Neuronal stem cell (in vitro differentiated cells): Measurements from ENCODE around the gene CACNB2.
"Not testable (repeated sequence)": the region's sequence is repeated elsewhere in the genome, so short reads cannot be mapped to it uniquely, and the experiment has no call there.

Experiments
- DNase-seq: peaks from one replicate; pipeline ENCODE4 v3.0.0-alpha.2; 2013; ENCODE audit warnings: low spot score
- H2AFZ ChIP-seq: one replicate; pipeline ENCODE4 v1.6.1; 2013; ENCODE audit warnings: mild to moderate bottlenecking, low read length, inconsistent platforms
- H2AK5ac ChIP-seq: 2 replicates; pipeline ENCODE4 v1.6.1; 2013; ENCODE audit warnings: low read depth, mild to moderate bottlenecking, inconsistent platforms, low read length, moderate library complexity, mixed read lengths
- H2BK120ac ChIP-seq: 2 replicates; pipeline ENCODE4 v1.6.1; 2013; ENCODE audit warnings: low read depth, mild to moderate bottlenecking, inconsistent platforms, low read length, moderate library complexity, mixed read lengths
- H2BK12ac ChIP-seq: one replicate; pipeline ENCODE4 v1.6.1; 2013; ENCODE audit warnings: low read length, inconsistent platforms
- H2BK15ac ChIP-seq: 2 replicates; pipeline ENCODE4 v1.6.1; 2013; ENCODE audit warnings: mild to moderate bottlenecking, low read length, inconsistent platforms, mixed read lengths
- H2BK5ac ChIP-seq: one replicate; pipeline ENCODE4 v1.6.1; 2013; ENCODE audit warnings: inconsistent platforms, mild to moderate bottlenecking, low read length, moderate library complexity
- H3K14ac ChIP-seq: one replicate; pipeline ENCODE4 v1.6.1; 2013; ENCODE audit warnings: low read length, inconsistent platforms
- H3K18ac ChIP-seq: 2 replicates; pipeline ENCODE4 v1.6.1; 2013; ENCODE audit warnings: low read length, inconsistent platforms
- H3K23ac ChIP-seq: 2 replicates; pipeline ENCODE4 v1.6.1; 2013; ENCODE audit warnings: low read depth, mild to moderate bottlenecking, mixed read lengths, low read length, inconsistent platforms; ENCODE audit not compliant: poor library complexity
- H3K27ac ChIP-seq: replicated peaks from 3 replicates; pipeline ENCODE4 v1.5.1; 2013; ENCODE audit warnings: low read length, inconsistent platforms
- H3K27me3 ChIP-seq, 3 experiments: 2 replicates each; pipeline ENCODE4 v1.6.1; 2013; ENCODE audit warnings: low read length in 3 of 3, mild to moderate bottlenecking in 2 of 3, inconsistent platforms in 1 of 3, low read depth in 1 of 3, mixed read lengths in 1 of 3, moderate library complexity in 1 of 3; ENCODE audit not compliant: control insufficient read depth in 3 of 3, insufficient read depth in 3 of 3
- H3K36me3 ChIP-seq, 2 donors: replicated peaks in 1 of 2; 2 replicates each; pipeline ENCODE4 v1.6.1; 2013; ENCODE audit warnings: low read length in 2 of 2; ENCODE audit not compliant: control insufficient read depth in 2 of 2, insufficient read depth in 2 of 2
- H3K4ac ChIP-seq: 2 replicates; pipeline ENCODE4 v1.6.1; 2013; ENCODE audit warnings: inconsistent platforms, mild to moderate bottlenecking, low read length, moderate library complexity
- H3K4me1 ChIP-seq, 2 donors: 1 replicate in 1 of 2; 2 replicates in 1 of 2; pipeline ENCODE4 v1.6.1; 2013; ENCODE audit warnings: low read length in 2 of 2, low read depth in 1 of 2; ENCODE audit not compliant: control insufficient read depth in 2 of 2, insufficient read depth in 1 of 2
- H3K4me2 ChIP-seq: one replicate; pipeline ENCODE4 v1.6.1; 2013; ENCODE audit warnings: mild to moderate bottlenecking, low read length, inconsistent platforms; ENCODE audit not compliant: insufficient read depth, poor library complexity, severe bottlenecking
- H3K4me3 ChIP-seq, 2 donors: 2 replicates each; pipeline ENCODE4 v1.5.1; 2013; ENCODE audit warnings: low read length in 2 of 2, mild to moderate bottlenecking in 2 of 2, inconsistent platforms in 1 of 2, moderate library complexity in 1 of 2
- H3K79me1 ChIP-seq: one replicate; pipeline ENCODE4 v1.6.1; 2013; ENCODE audit warnings: low read depth, mild to moderate bottlenecking, inconsistent platforms, low read length, moderate library complexity
- H3K9ac ChIP-seq: one replicate; pipeline ENCODE4 v1.6.1; 2013; ENCODE audit warnings: mild to moderate bottlenecking, low read depth, low read length, inconsistent platforms; ENCODE audit not compliant: poor library complexity
- H3K9me3 ChIP-seq, 2 donors: replicated peaks in 1 of 2; 2 replicates each; pipeline versions ENCODE3 to v1.6.1; 2013; ENCODE audit warnings: low read length in 2 of 2, mild to moderate bottlenecking in 2 of 2, inconsistent platforms in 1 of 2, low read depth in 1 of 2, mixed read lengths in 1 of 2, moderate library complexity in 1 of 2; ENCODE audit not compliant: control insufficient read depth in 2 of 2, insufficient read depth in 1 of 2
- H4K8ac ChIP-seq: one replicate; pipeline ENCODE4 v1.6.1; 2013; ENCODE audit warnings: low read depth, mild to moderate bottlenecking, inconsistent platforms, low read length, moderate library complexity
- H4K91ac ChIP-seq: one replicate; pipeline ENCODE4 v1.6.1; 2013; ENCODE audit warnings: low read length, low read depth, mild to moderate bottlenecking, inconsistent platforms; ENCODE audit not compliant: poor library complexity
- WGBS, 2 donors: extraction: QIAGEN DNeasy Blood & Tissue Kit; methylation state at CpG; one replicate each; pipeline ENCODE4 v1.1.7; 2013; ENCODE audit warnings: missing lambda C conversion rate in 2 of 2, mixed read lengths in 1 of 2; ENCODE audit not compliant: insufficient read length in 2 of 2, insufficient replicate concordance in 1 of 2; ENCODE audit errors: extremely low coverage in 2 of 2; 5-methylcytosine and 5-hydroxymethylcytosine counted together

Gene CACNB2

GRCh38 chr10:18438361-18439126 lies 298.3 kb downstream of the CACNB2 start:
- H3K9ac ChIP-seq = no peak overlapping the region
- no peak overlapping the region for H3K4me2 ChIP-seq
- no peaks in the 10 kb centered on the region for H3K36me3 ChIP-seq
- H2BK5ac ChIP-seq = peak overlapping the region; percentile 39
- no peak overlapping the region for H3K18ac ChIP-seq
- no peak overlapping the region for H2BK120ac ChIP-seq
- DNase-seq = no peak
- H4K91ac ChIP-seq = no peak overlapping the region
- no peaks in the 10 kb centered on the region for H3K4me1 ChIP-seq
- no peak overlapping the region for H3K23ac ChIP-seq
- H3K9me3 ChIP-seq = no peaks in the 10 kb centered on the region
- no peaks in the 10 kb centered on the region for H3K27me3 ChIP-seq
- H3K27ac ChIP-seq = no peak overlapping the region
- no peak overlapping the region for H2BK15ac ChIP-seq
- whole genome bisulfite sequencing, 2 donors = no CpG with 5 or more reads among the region's 17 CpGs
- no peak overlapping the region for H3K4me3 ChIP-seq
- no peak overlapping the region for H3K4ac ChIP-seq
- H4K8ac ChIP-seq = no peak overlapping the region
- peak overlapping the region; percentile 63 for H3K14ac ChIP-seq
- no peak overlapping the region for H2BK12ac ChIP-seq
- H2AK5ac ChIP-seq = no peak overlapping the region
- H3K79me1 ChIP-seq = no peaks in the 10 kb centered on the region
- no peak overlapping the region for H2AFZ ChIP-seq

- no peak overlapping the region for H3K9ac ChIP-seq
- H3K14ac ChIP-seq = no peak overlapping the region
- no peak overlapping the region for H4K91ac ChIP-seq
- H2AFZ ChIP-seq = no peak overlapping the region
- no CpG with 5 or more reads among the region's 4 CpGs for WGBS, 2 donors
- DNase-seq = no peak
- no peaks in the 10 kb centered on the region for H3K79me1 ChIP-seq
- H3K18ac ChIP-seq = no peak overlapping the region
- no peak overlapping the region for H3K27ac ChIP-seq
- H2BK120ac ChIP-seq = no peak overlapping the region
- no peak overlapping the region for H4K8ac ChIP-seq
- H3K27me3 ChIP-seq = no peaks in the 10 kb centered on the region
- no peak overlapping the region for H3K23ac ChIP-seq
- no peak overlapping the region for H2AK5ac ChIP-seq
- H2BK12ac ChIP-seq = no peak overlapping the region
- H2BK15ac ChIP-seq = no peak overlapping the region
- H2BK5ac ChIP-seq = no peak overlapping the region
- H3K4me1 ChIP-seq = no peaks in the 10 kb centered on the region
- H3K4me2 ChIP-seq = no peak overlapping the region
- no peaks in the 10 kb centered on the region for H3K36me3 ChIP-seq
- H3K4me3 ChIP-seq = no peak overlapping the region
- no peak overlapping the region for H3K4ac ChIP-seq
- no peaks in the 10 kb centered on the region for H3K9me3 ChIP-seq
Observed at GRCh38 chr10:18439601-18440000, 299.4 kb downstream of the CACNB2 start.

GRCh38 chr10:18445635-18446034 lies 305.4 kb downstream of the CACNB2 start:
- not testable (repeated sequence) for H3K4me3 ChIP-seq, H3K4ac ChIP-seq, H2BK120ac ChIP-seq, H3K9ac ChIP-seq, H3K27me3 ChIP-seq, H3K79me1 ChIP-seq, H4K8ac ChIP-seq, DNase-seq, H2AK5ac ChIP-seq, H3K14ac ChIP-seq, H3K18ac ChIP-seq, H4K91ac ChIP-seq, H3K27ac ChIP-seq, H2AFZ ChIP-seq, H3K23ac ChIP-seq, H2BK15ac ChIP-seq, H3K4me2 ChIP-seq, H3K4me1 ChIP-seq, H3K9me3 ChIP-seq, H2BK5ac ChIP-seq, H3K36me3 ChIP-seq, H2BK12ac ChIP-seq
- no CpG with 5 or more reads among the region's 6 CpGs for WGBS, 2 donors

GRCh38 chr10:18446205-18446604 lies 306.0 kb downstream of the CACNB2 start:
- H3K79me1 ChIP-seq = no peaks in the 10 kb centered on the region
- H3K14ac ChIP-seq = no peak overlapping the region
- no peak overlapping the region for H2BK120ac ChIP-seq
- no peaks in the 10 kb centered on the region for H3K4me1 ChIP-seq
- H3K4ac ChIP-seq = no peak overlapping the region
- no peak overlapping the region for H2AK5ac ChIP-seq
- no peak overlapping the region for H2AFZ ChIP-seq
- H3K27ac ChIP-seq = no peak overlapping the region
- no peak overlapping the region for H3K4me3 ChIP-seq
- no peaks in the 10 kb centered on the region for H3K36me3 ChIP-seq
- H3K4me2 ChIP-seq = no peak overlapping the region
- no peak overlapping the region for H3K9ac ChIP-seq
- no peaks in the 10 kb centered on the region for H3K9me3 ChIP-seq
- no peak overlapping the region for H2BK15ac ChIP-seq
- H2BK5ac ChIP-seq = no peak overlapping the region
- peaks cover 0 to 8% (median 0%) of the 10 kb centered on the region in 3 experiments for H3K27me3 ChIP-seq
- no peak overlapping the region for H2BK12ac ChIP-seq
- no peak overlapping the region for H4K91ac ChIP-seq
- no peak for DNase-seq
- no peak overlapping the region for H3K23ac ChIP-seq
- no peak overlapping the region for H3K18ac ChIP-seq
- H4K8ac ChIP-seq = no peak overlapping the region
